Breast epithelium (tissue), 4 donors: Measurements from ENCODE around the gene DRP2. TPM values are rescaled to one million over a fixed set of nuclear protein-coding genes. Genes with fewer than 3 reads are reported as not detected.

Experiments
- DNase-seq, 2 donors: peaks; one replicate each; pipeline ENCODE4 v3.0.0-alpha.2; 2019; ENCODE audit warnings: low spot score in 2 of 2
- H3K27ac ChIP-seq, 2 donors: fragments of 200-600 bp; sonication (generic) in 1 of 2; one replicate each; pipeline ENCODE4 v1.5.1; 2016 to 2019; ENCODE audit warnings: mild to moderate bottlenecking in 1 of 2
- H3K27me3 ChIP-seq, 2 donors: fragments of 200-600 bp; sonication (generic) in 1 of 2; one replicate each; pipeline versions ENCODE4 v1.5.1 to v1.6.0; 2017 to 2019; ENCODE audit warnings: control low read depth in 1 of 2, mild to moderate bottlenecking in 1 of 2
- H3K36me3 ChIP-seq: fragments of 200-600 bp; one replicate; pipeline ENCODE4 v1.5.1; 2019
- H3K4me1 ChIP-seq, 2 donors: fragments of 200-600 bp; sonication (generic); one replicate each; pipeline ENCODE4 v1.5.1; 2016 to 2019; ENCODE audit warnings: control low read depth in 1 of 2
- H3K4me3 ChIP-seq, 3 donors: fragments of 200-600 bp; sonication (generic); 1 replicate in 2 of 3; 2 replicates in 1 of 3; pipeline ENCODE4 v1.5.1; 2016 to 2019; ENCODE audit warnings: mild to moderate bottlenecking in 3 of 3, moderate library complexity in 2 of 3
- H3K9me3 ChIP-seq, 2 donors: fragments of 200-600 bp; sonication (generic) in 1 of 2; one replicate each; pipeline ENCODE4 v1.5.1; 2016 to 2019; ENCODE audit warnings: control low read depth in 1 of 2
- CTCF ChIP-seq, 3 donors: fragments of 450-650 bp; IDR thresholded peaks; one replicate each; pipeline ENCODE4 v1.5.1; 2016 to 2017; ENCODE audit warnings: antibody characterized with exemption in 3 of 3, mild to moderate bottlenecking in 3 of 3, moderate library complexity in 3 of 3
- POLR2A ChIP-seq: fragments of 450-650 bp; IDR thresholded peaks from one replicate; pipeline ENCODE4 v1.6.1; 2016; ENCODE audit warnings: antibody characterized with exemption, mild to moderate bottlenecking, moderate library complexity
- POLR2AphosphoS5 ChIP-seq, 3 donors: sonication (generic); formaldehyde crosslinking; IDR thresholded peaks; one replicate each; pipeline ENCODE4 v1.6.1; 2017; ENCODE audit warnings: antibody characterized with exemption in 3 of 3
- intact Hi-C: fragments of 100-400 bp; cut with DNase I; formaldehyde crosslinking; loops from one replicate; pipeline ENCODE4 v1.15.1; 2023; ENCODE audit warnings: low total_unique reads
- total RNA-seq, 3 donors: library from RNA; depleted of rRNA; stranded (reverse); fragments of >200 nt; gene quantifications; one replicate each; pipeline ENCODE4 v1.1.0, GENCODE V29; 2016

Gene DRP2
- total RNA-seq, 3 donors from 2014 or later = under 0.01 TPM

- Histone ChIP-seq H3K4me3 (no peak overlapping the region), H3K27ac (no peak overlapping the region), H3K27me3 (peaks cover 0 to 46% of the 10 kb centered on the region in 2 donors), H3K9me3 (no peaks in the 10 kb centered on the region), H3K4me1 (no peaks in the 10 kb centered on the region), H3K36me3 (no peaks in the 10 kb centered on the region)
- TF ChIP-seq CTCF (IDR thresholded peaks at IDR 0.05) = no peak
- no peak for TF ChIP-seq POLR2AphosphoS5 (IDR thresholded peaks at IDR 0.05)
- no peak for TF ChIP-seq POLR2A
- intact Hi-C loops = no loop called here
- no peak for DNase-seq
These were observed 11.3 kb upstream of the DRP2 start for GRCh38 chrX:101208152-101208905.

GRCh38 chrX:101210630-101211029, 9.0 kb upstream of the DRP2 start:
- Histone ChIP-seq H3K27me3 (peaks cover 0 to 49% of the 10 kb centered on the region in 2 donors), H3K9me3 (no peaks in the 10 kb centered on the region), H3K4me3 (no peak overlapping the region), H3K4me1 (no peaks in the 10 kb centered on the region), H3K27ac (no peak overlapping the region), H3K36me3 (no peaks in the 10 kb centered on the region)
- no peak for TF ChIP-seq POLR2AphosphoS5 (IDR thresholded peaks at IDR 0.05)
- no peak for TF ChIP-seq CTCF (IDR thresholded peaks at IDR 0.05)
- no peak for TF ChIP-seq POLR2A
- intact Hi-C loops = no loop called here
- no peak for DNase-seq

DNA sequence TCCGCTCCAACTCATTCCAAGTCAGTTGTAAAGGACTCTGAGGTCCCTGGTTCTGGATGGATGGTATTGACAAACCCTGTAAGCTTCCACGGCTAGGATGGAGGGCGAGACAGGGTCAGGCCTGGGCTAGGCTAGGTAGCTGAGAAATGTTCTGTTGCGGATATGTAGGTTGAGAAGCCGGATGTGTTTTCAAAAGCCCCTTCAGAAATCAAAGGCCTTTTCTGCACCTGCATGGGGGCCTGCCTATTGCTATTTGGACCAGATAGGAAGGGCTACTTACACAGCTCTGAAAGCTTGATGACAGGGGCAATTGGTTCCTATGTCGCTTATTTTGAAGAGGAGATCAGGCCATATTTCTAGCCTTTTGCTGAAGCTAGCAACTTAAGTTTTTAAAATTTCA, 1.9 kb upstream of the DRP2 start:
- TF ChIP-seq POLR2AphosphoS5 (IDR thresholded peaks at IDR 0.05) (no peak), CTCF (IDR thresholded peaks at IDR 0.05) (no peak), POLR2A (no peak)
- no peak overlapping the region for H3K27ac ChIP-seq
- DNase-seq = no peak
- H3K4me1 ChIP-seq = no peaks in the 10 kb centered on the region
- H3K4me3 ChIP-seq = no peak overlapping the region
- H3K27me3 ChIP-seq = peaks cover 0 to 54% of the 10 kb centered on the region in 2 donors
- intact Hi-C loops = no loop called here
- H3K36me3 ChIP-seq = no peaks in the 10 kb centered on the region
- no peaks in the 10 kb centered on the region for H3K9me3 ChIP-seq

DNA sequence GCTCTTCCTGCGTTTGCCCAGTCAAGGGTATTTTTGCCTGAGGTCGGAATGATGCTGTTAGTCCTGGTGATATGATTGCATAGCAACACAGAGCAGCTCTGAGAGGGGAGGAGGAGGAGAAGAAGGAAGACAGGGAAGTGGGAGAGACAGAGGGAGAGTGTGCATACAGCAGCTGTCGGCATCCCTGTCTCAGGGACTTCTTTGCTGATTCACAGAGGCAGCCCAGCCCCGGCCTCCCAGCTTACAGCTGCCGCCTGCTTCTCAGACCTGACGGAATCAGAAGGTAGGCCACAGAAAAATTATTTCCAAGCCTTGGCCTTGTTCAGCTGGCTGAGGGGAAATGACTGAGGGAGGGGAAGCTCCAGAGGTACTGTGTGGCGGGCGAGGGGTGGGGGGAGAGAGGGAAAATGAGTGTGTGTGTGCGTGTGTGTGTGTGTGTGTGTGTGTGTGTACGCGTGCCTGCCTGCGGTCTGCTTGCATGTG, 319 bp downstream of the DRP2 start:
- H3K27ac ChIP-seq = no peak overlapping the region
- no peaks in the 10 kb centered on the region for H3K4me1 ChIP-seq
- TF ChIP-seq CTCF (IDR thresholded peaks at IDR 0.05) (no peak), POLR2A (no peak), POLR2AphosphoS5 (IDR thresholded peaks at IDR 0.05) (no peak)
- H3K27me3 ChIP-seq = peaks cover 0 to 48% of the 10 kb centered on the region in 2 donors
- no peaks in the 10 kb centered on the region for H3K9me3 ChIP-seq
- intact Hi-C loops = no loop called here
- H3K4me3 ChIP-seq = no peak overlapping the region
- no peaks in the 10 kb centered on the region for H3K36me3 ChIP-seq
- no peak for DNase-seq

GRCh38 chrX:101220662-101221260, 1.2 kb downstream of the DRP2 start:
- no peak overlapping the region for H3K27ac ChIP-seq
- no peaks in the 10 kb centered on the region for H3K9me3 ChIP-seq
- no peak for DNase-seq
- H3K36me3 ChIP-seq = no peaks in the 10 kb centered on the region
- intact Hi-C loops = no loop called here
- no peak overlapping the region for H3K4me3 ChIP-seq
- H3K4me1 ChIP-seq = no peaks in the 10 kb centered on the region
- peaks cover 0 to 47% of the 10 kb centered on the region in 2 donors for H3K27me3 ChIP-seq
- TF ChIP-seq POLR2A = no peak
- no peak for TF ChIP-seq POLR2AphosphoS5 (IDR thresholded peaks at IDR 0.05)
- no peak for TF ChIP-seq CTCF (IDR thresholded peaks at IDR 0.05)
